ENCODE data around the gene UNC93A. TPM values are rescaled to one million over a fixed set of nuclear protein-coding genes. Genes with fewer than 3 reads are reported as not detected.
"Not testable (repeated sequence)": the region's sequence is repeated elsewhere in the genome, so short reads cannot be mapped to it uniquely, and the experiment has no call there.

The UNC93A gene
- total RNA-seq, 3 donors from 2014 or later, result not detected

- H3K27ac ChIP-seq, result no peak overlapping the region
- TF ChIP-seq POLR2AphosphoS5 (IDR thresholded peaks at IDR 0.05), result no peak
- no peak for TF ChIP-seq CTCF (IDR thresholded peaks at IDR 0.05)
- TF ChIP-seq POLR2A (IDR thresholded peaks at IDR 0.05), result no peak
These were observed 17.1 kb downstream of the UNC93A start for GRCh38 chr6:167308207-167308606.

GRCh38 chr6:167309355-167310192 is 18.5 kb downstream of the UNC93A start:
- DNase-seq (ENCODE audit: low spot score in 2 of 2); H3K4me1 ChIP-seq; H3K36me3 ChIP-seq; H3K4me3 ChIP-seq; intact Hi-C loops (cut with DNase I; ENCODE audit: low total_unique reads); H3K27me3 ChIP-seq; H3K9me3 ChIP-seq; H3K27ac ChIP-seq: not testable (repeated sequence)

More at GRCh38 chr6:167308207-167308606, 17.1 kb downstream of the UNC93A start:
- Histone ChIP-seq H3K9me3 (no peaks in the 10 kb centered on the region), H3K27me3 (no peaks in the 10 kb centered on the region), H3K36me3 (no peaks in the 10 kb centered on the region), H3K4me3 (no peak overlapping the region), H3K4me1 (no peaks in the 10 kb centered on the region)
- intact Hi-C loops (cut with DNase I; ENCODE audit: low total_unique reads), result no loop called here
- DNase-seq (ENCODE audit: low spot score in 2 of 2), result no peak

- H3K4me1 ChIP-seq, result no peaks in the 10 kb centered on the region
- no peak for TF ChIP-seq CTCF (IDR thresholded peaks at IDR 0.05)
- no peak for TF ChIP-seq POLR2AphosphoS5 (IDR thresholded peaks at IDR 0.05)
- no peak for TF ChIP-seq POLR2A (IDR thresholded peaks at IDR 0.05)
- no peak overlapping the region for H3K4me3 ChIP-seq
- no peak for DNase-seq (ENCODE audit: low spot score in 2 of 2)
- intact Hi-C loops (cut with DNase I; ENCODE audit: low total_unique reads), result no loop called here
- H3K36me3 ChIP-seq, result no peaks in the 10 kb centered on the region
- H3K27me3 ChIP-seq, result no peaks in the 10 kb centered on the region
- no peaks in the 10 kb centered on the region for H3K9me3 ChIP-seq
- no peak overlapping the region for H3K27ac ChIP-seq
These were observed 20.2 kb downstream of the UNC93A start for GRCh38 chr6:167311286-167311685.

- intact Hi-C loops (cut with DNase I; ENCODE audit: low total_unique reads); H3K27me3 ChIP-seq; H3K9me3 ChIP-seq; H3K4me1 ChIP-seq; H3K27ac ChIP-seq; DNase-seq (ENCODE audit: low spot score in 2 of 2); H3K4me3 ChIP-seq; H3K36me3 ChIP-seq: not testable (repeated sequence)
These were observed 20.6 kb downstream of the UNC93A start for GRCh38 chr6:167311691-167312090.

GRCh38 chr6:167314180-167314821 is 23.2 kb downstream of the UNC93A start:
- no peaks in the 10 kb centered on the region for H3K4me1 ChIP-seq
- TF ChIP-seq POLR2A (IDR thresholded peaks at IDR 0.05) (no peak), POLR2AphosphoS5 (IDR thresholded peaks at IDR 0.05) (no peak), CTCF (IDR thresholded peaks at IDR 0.05) (no peak)
- intact Hi-C loops (cut with DNase I; ENCODE audit: low total_unique reads), result no loop called here
- no peaks in the 10 kb centered on the region for H3K27me3 ChIP-seq
- no peak overlapping the region for H3K27ac ChIP-seq
- H3K36me3 ChIP-seq, result no peaks in the 10 kb centered on the region
- DNase-seq (ENCODE audit: low spot score in 2 of 2), result no peak
- no peak overlapping the region for H3K4me3 ChIP-seq
- H3K9me3 ChIP-seq, result no peaks in the 10 kb centered on the region

- no peak for DNase-seq (ENCODE audit: low spot score in 2 of 2)
- H3K9me3 ChIP-seq, result no peaks in the 10 kb centered on the region
- H3K4me1 ChIP-seq, result no peaks in the 10 kb centered on the region
- TF ChIP-seq CTCF (IDR thresholded peaks at IDR 0.05) (no peak), POLR2A (IDR thresholded peaks at IDR 0.05) (no peak), POLR2AphosphoS5 (IDR thresholded peaks at IDR 0.05) (no peak)
- no peaks in the 10 kb centered on the region for H3K27me3 ChIP-seq
- H3K36me3 ChIP-seq, result no peaks in the 10 kb centered on the region
- no peak overlapping the region for H3K27ac ChIP-seq
- no peak overlapping the region for H3K4me3 ChIP-seq
- intact Hi-C loops (cut with DNase I; ENCODE audit: low total_unique reads), result no loop called here
These were observed 26.1 kb downstream of the UNC93A start for GRCh38 chr6:167317172-167317571.

- H3K4me1 ChIP-seq; intact Hi-C loops (cut with DNase I; ENCODE audit: low total_unique reads); H3K36me3 ChIP-seq; H3K27me3 ChIP-seq; H3K27ac ChIP-seq; H3K4me3 ChIP-seq; H3K9me3 ChIP-seq; DNase-seq (ENCODE audit: low spot score in 2 of 2): not testable (repeated sequence)
These were observed 27.2 kb downstream of the UNC93A start for GRCh38 chr6:167318354-167318753.

- intact Hi-C loops (cut with DNase I; ENCODE audit: low total_unique reads); H3K27me3 ChIP-seq; H3K27ac ChIP-seq; H3K4me3 ChIP-seq; H3K36me3 ChIP-seq; DNase-seq (ENCODE audit: low spot score in 2 of 2); H3K9me3 ChIP-seq; H3K4me1 ChIP-seq: not testable (repeated sequence)
These were observed 27.7 kb downstream of the UNC93A start for GRCh38 chr6:167318856-167319255.

Data from breast epithelium (tissue), 4 donors.